Measurements from ENCODE around the gene HES1.
"Not testable (repeated sequence)": the region's sequence is repeated elsewhere in the genome, so short reads cannot be mapped to it uniquely, and the experiment has no call there.

Gene HES1

GRCh38 chr3:194128202-194128918, 7.6 kb upstream of the HES1 start:
- DNase-seq (ENCODE audit: low read depth) = no peak

DNA sequence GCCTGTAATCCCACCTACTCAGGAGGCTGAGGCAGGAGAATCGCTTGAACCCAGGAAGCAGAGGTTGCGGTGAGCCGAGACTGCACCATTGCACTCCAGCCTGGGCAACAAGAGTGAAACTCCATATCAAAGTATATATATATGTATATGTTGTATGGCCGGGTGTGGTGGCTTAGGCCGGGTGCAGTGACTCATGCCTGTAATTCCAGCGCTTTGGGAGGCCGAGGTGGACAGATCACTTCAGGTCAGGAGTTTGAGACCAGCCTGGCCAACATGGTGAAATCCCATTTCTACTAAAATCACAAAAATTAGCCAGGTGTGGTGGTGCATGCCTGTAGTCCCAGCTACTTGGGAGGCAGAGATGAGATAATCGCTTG, 7.0 kb upstream of the HES1 start:
- not testable (repeated sequence) for DNase-seq (ENCODE audit: low read depth)

DNA sequence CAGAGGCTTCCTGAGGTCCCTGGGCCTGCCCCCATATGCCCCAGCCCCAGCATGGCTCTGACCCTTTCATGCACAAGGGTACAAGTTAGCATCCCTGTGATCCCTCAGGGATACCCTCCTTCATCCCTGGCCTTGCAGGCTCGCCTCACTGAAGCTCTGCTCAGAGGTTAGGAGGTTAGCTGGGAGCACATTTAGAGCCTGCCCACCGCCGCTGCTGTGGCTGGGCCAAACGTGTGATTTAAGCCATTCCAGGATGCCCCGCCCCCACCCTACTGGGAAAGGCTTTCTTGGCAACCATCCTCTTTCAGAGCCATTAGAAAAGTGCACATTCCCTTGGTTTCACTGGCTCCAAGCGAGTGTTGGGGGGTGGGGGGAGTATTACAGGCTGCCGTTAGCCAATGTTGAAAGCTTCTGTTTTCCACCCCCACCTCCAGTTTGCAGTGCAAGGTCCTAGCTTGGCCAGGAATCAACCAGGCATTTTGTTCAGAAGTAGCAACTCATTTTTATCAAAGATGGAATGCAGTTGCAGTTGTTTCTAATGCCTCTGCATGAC, 6.3 kb upstream of the HES1 start:
- DNase-seq (ENCODE audit: low read depth) = no peak

DNA sequence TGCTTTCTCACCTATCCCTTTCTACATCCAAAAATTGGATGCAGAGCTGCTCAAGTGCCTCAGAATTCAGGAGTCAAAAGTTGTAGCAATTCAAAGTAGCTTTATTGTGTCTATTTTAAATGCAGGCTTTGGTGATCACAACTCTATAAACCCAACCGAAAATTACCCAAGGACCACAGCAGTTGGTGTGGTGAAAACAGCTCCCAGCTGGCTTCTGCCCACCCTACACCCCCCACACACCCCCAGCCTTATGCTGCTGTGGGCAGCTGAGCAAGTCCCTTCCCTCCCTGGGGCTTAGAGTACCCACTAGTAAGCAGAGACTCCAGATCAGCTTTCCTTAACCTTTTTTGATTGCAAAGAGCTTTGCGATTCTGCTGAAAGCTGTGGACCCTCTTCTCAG, 5.8 kb upstream of the HES1 start:
- no peak for DNase-seq (ENCODE audit: low read depth)

GRCh38 chr3:194130807-194131589, 5.0 kb upstream of the HES1 start:
- DNase-seq (ENCODE audit: low read depth) = no peak

- no peak for DNase-seq (ENCODE audit: low read depth)
Measured at GRCh38 chr3:194132465-194133286, 3.3 kb upstream of the HES1 start.

DNA sequence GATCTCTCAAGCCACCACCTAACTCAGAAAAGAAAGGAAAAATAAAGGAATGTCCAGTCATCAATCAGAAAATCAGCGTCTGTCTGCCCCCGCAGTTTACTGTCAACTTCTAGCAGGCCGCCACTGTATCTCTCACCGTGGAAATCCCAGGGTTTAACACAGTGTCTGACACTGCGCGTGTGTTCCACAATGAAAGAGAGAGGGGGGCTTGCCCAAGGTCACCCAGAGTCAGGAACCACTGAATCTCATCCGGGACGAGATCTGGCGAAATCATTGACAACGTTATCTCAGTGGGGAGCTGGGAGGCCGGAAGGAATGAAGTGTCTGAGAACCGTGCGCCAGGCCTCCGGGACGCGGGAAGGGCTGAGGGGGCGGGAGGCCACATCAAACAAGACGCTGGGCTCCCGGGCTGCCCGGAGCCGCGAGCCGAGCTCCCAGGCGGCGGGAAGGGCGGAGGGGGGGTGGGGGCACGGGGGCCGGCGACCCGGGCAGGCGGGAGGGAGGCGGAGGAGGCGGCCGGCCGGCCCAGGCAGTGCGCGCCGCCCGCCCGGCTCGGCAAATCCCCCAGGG, 2.2 kb upstream of the HES1 start:
- no peak for DNase-seq (ENCODE audit: low read depth)

- DNase-seq (ENCODE audit: low read depth) = no peak
Measured at GRCh38 chr3:194134231-194134756, 1.7 kb upstream of the HES1 start.

DNA sequence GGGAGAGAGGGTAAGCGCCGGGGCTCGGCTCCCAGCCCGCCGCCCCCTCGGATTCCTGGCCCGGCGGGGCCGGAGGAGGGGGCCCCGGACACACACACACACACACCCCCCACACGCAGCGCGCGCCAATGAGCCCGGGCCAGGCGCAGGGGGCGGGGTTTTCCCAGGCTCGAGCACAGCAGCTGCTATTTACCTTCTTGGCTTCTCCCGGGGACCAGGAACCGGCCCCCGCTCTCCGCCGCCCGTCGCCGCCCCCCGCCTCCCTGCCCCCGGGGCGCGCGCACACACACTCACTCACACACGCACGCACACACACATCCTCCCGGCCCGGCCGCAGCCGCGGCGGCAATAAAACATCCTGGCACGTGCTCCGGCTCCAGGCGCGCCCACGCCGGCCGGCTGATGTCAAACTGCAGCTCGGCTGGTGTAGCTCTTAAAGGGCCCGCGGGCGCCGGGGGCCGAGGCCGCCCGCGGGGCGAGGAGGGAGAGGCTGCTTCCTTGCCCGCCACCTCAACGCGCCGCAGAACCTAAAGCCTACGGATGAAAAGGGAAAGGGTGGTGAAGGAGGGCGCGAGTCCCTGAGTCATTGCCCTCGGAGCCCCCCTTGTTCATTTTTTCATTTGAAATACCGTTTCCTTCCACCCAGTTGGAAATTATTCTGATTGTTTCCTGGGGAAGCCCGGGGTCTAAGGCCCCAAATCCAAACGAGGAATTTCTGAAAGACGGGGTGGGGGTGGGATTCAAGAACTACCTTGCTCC, 1.0 kb upstream of the HES1 start:
- DNase-seq (ENCODE audit: low read depth) = peak; percentile 56

GRCh38 chr3:194135516-194135805, 487 bp upstream of the HES1 start:
- DNase-seq (ENCODE audit: low read depth) = no peak

DNA sequence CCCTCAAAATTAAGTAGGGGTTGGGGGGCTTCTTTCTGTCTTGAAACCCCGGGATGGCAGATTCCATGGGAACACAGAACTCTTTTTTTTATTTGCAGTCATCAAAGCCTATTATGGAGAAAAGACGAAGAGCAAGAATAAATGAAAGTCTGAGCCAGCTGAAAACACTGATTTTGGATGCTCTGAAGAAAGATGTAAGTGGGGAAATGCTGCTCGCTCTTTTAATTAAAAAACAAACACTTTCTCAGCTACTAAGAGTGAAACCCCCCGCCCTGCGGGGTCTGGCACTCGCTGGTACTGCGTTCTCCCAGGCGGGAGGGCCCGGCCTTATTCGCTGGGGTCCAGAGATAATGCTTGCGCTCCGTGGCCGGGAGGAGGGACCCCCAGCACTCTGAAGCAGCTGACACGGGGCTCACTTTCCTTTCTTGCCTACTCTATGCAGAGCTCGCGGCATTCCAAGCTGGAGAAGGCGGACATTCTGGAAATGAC, 615 bp downstream of the HES1 start:
- no peak for DNase-seq (ENCODE audit: low read depth)

- DNase-seq (ENCODE audit: low read depth) = no peak
Measured at GRCh38 chr3:194137008-194137505, 1.1 kb downstream of the HES1 start.

- DNase-seq (ENCODE audit: low read depth) = no peak
Measured at GRCh38 chr3:194137506-194138474, 1.8 kb downstream of the HES1 start.

DNA sequence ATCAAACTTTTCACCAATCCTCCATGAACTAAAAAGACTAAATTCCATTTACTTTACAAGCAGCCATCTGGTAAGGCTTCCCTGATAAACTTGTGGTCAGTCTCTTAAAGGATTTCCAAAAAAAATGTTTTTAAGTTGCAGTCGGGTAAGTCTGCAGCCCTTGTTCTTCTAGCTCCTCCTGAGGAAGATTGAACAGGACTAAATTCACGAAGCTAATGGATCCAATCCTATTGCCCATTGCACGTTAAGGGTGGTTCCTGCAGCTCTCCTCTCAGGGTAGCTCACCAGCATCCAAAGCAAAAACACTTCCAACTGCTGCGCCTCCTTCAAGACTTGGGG, 2.8 kb downstream of the HES1 start:
- no peak for DNase-seq (ENCODE audit: low read depth)

GRCh38 chr3:194139071-194139813, 3.3 kb downstream of the HES1 start:
- no peak for DNase-seq (ENCODE audit: low read depth)

GRCh38 chr3:194139814-194140391, 4.0 kb downstream of the HES1 start:
- no peak for DNase-seq (ENCODE audit: low read depth)

GRCh38 chr3:194140520-194141414, 4.8 kb downstream of the HES1 start:
- DNase-seq (ENCODE audit: low read depth) = no peak
